GM12865 (cell line): Measurements from ENCODE around the gene CLEC4M.
"Not testable (repeated sequence)": the region's sequence is repeated elsewhere in the genome, so short reads cannot be mapped to it uniquely, and the experiment has no call there.

Source experiments
- DNase-seq: peaks from one replicate; pipeline ENCODE4 v3.0.0; 2010; ENCODE audit warnings: low read depth
- H3K4me3 ChIP-seq: 2 replicates; pipeline ENCODE4 v1.5.1; 2011; ENCODE audit warnings: mild to moderate bottlenecking, low read depth, low read length, control low read depth
- TF ChIP-seq, protein P1 (sequence below): IDR thresholded peaks from 2 replicates; pipeline ENCODE4 v1.5.1; 2011; ENCODE audit warnings: low read length, control low read depth, low read depth, inconsistent platforms; ENCODE audit not compliant: insufficient read depth; ENCODE audit errors: missing control alignments

CLEC4M gene

DNA sequence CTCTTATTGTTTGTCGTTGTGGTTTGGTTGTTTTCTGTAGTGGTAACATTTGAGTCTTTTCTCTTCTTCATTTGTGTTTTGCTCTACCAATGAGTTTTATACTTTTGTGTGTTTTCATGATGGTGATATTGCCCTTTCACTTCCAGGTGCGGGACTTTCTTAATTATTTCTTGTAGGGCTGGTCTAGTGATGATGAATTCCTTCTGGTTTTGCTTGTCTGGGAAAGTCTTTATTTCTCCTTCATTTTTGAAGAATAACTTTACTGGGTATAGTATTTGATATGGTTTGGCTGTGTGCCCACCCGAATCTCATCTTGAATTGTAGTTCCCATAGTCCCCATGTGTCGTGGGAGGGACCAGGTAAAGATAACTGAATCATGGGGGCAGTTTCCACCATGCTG, 6.8 kb upstream of the CLEC4M start:
- no peak for DNase-seq
- TF ChIP-seq, protein P1, sequence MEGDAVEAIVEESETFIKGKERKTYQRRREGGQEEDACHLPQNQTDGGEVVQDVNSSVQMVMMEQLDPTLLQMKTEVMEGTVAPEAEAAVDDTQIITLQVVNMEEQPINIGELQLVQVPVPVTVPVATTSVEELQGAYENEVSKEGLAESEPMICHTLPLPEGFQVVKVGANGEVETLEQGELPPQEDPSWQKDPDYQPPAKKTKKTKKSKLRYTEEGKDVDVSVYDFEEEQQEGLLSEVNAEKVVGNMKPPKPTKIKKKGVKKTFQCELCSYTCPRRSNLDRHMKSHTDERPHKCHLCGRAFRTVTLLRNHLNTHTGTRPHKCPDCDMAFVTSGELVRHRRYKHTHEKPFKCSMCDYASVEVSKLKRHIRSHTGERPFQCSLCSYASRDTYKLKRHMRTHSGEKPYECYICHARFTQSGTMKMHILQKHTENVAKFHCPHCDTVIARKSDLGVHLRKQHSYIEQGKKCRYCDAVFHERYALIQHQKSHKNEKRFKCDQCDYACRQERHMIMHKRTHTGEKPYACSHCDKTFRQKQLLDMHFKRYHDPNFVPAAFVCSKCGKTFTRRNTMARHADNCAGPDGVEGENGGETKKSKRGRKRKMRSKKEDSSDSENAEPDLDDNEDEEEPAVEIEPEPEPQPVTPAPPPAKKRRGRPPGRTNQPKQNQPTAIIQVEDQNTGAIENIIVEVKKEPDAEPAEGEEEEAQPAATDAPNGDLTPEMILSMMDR = no peak
- no peak overlapping the region for H3K4me3 ChIP-seq

DNA sequence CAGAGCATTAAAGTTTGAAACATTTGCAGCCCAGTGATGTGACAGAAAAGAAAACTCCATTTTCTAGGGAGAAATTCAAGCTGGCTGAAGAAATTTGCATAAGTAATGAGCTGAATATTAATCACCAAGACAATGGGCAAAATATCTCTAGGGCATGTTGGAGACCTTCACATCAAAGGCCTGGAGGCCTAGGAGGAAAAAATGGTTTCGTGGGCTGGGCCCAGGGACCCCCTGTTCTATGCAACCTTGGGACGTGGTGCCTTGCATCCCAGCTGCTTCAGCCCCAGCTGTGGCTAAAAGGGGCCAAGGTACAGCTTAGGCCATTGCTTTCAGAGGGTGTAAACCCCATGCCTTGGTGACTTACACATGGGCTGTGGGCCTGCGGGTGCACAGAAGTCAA, 5.7 kb upstream of the CLEC4M start:
- no peak overlapping the region for H3K4me3 ChIP-seq
- TF ChIP-seq, protein P1 = no peak
- DNase-seq = no peak

DNA sequence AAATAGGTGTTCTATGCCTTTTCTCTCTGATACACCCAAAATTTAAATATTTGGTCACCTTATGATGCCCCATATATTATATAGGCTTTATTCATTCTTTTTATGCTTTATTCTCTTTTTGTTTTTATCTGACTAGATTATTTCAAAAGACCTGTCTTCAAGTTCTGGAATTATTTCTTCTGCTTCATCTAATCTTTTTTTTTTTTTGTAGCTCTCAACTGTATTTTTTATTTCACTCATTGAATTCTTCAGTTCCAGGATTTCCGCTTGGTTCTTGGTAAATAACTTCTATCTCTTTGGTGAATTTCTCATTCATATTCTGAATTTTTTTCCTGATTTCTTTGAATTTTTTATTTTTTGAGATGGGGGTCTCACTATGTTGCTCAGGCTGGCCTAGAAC, 3.9 kb upstream of the CLEC4M start:
- TF ChIP-seq, protein P1 = no peak
- H3K4me3 ChIP-seq = no peak overlapping the region
- DNase-seq = no peak

DNA sequence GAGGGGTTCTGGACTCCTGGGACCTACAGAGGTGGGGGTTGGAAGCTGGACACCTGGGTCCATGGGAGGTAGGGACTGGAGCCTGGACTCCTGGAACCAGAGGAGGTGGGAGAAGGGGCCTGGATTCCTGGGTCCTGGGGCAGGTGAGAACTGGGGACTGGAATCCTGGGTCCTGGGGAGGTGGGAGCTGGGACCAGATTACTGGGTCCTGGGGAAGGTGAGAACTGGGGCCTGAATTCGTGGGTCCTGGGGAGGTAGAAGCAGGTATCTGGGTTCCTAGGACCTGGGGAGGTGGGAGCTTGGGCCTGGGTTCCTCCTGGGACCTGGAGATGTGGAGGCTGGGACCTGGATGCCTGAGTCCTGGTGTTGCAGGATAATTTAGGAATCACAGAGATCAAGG, 653 bp downstream of the CLEC4M start:
- TF ChIP-seq, protein P1 = no peak
- no peak for DNase-seq
- no peak overlapping the region for H3K4me3 ChIP-seq

DNA sequence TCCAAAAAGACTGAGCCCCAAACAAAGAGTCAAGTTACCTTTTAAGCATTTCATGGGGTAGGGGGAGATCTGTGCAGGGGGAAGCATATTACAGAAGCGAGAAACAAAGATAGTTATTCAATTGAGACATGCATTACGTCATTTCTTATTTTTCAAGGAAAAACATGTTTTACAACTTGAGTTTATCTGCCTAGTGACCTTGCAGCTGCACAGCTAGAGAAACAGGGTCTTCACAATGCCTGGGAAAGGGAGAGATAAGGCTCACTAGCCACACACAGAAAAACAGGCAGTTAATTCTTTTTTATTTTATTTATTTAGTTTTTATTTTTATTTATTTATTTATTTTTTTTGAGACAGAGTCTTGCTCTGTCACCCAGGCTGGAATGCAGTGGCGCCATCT, 1.1 kb downstream of the CLEC4M start:
- H3K4me3 ChIP-seq, DNase-seq: not testable (repeated sequence)

DNA sequence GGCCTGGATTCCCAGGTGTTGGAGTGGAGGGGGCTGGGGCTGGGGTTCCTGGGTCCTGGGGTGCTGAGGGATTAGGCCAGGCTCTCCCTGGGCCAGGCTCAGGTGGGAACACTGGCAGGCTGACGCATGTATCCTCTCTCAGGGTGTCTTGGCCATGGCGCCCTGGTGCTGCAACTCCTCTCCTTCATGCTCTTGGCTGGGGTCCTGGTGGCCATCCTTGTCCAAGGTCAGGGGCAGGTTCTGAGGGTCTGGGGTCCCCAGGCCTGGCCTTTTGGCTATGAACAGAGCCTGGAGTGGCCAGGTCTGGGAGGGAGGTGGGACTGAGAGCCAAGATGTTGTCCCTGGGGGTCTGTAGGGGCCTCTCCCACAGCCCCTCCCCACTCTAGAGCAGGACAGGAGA, 2.0 kb downstream of the CLEC4M start:
- not testable (repeated sequence) for H3K4me3 ChIP-seq, DNase-seq

DNA sequence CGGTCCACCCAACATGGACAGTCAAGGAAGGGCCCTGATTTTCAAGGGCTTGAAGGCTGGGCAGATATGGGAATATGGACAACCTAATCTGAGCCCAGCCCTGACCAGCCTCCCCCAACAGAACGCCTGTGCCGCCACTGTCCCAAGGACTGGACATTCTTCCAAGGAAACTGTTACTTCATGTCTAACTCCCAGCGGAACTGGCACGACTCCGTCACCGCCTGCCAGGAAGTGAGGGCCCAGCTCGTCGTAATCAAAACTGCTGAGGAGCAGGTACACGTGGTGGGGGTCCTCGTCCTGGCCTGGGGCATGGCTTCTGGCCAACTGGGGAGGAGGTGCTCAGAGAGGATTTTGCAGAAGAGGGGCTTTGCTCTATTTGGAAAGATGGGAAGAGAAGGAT, 3.5 kb downstream of the CLEC4M start:
- no peak for DNase-seq
- H3K4me3 ChIP-seq = no peak overlapping the region
- TF ChIP-seq, protein P1 = no peak

DNA sequence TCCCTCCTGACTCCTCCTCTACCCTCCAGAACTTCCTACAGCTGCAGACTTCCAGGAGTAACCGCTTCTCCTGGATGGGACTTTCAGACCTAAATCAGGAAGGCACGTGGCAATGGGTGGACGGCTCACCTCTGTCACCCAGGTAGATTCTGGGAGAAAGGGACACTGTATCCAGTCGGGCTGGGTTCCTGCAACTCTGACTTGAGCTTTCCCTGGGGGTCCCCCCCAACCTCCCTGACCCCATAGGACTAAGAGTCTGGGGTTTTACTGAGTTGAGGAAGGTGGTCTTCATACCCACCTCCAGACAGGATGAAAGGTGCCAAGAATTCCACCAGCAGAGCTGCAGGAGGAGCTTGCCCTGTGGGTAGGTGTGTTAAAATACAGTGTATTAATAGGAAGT, 4.4 kb downstream of the CLEC4M start:
- no peak overlapping the region for H3K4me3 ChIP-seq
- TF ChIP-seq, protein P1 = no peak

More for the DNA sequence above, 4.4 kb downstream of the CLEC4M start:
- no peak for DNase-seq
